ENCODE measurements around the gene KRT74.

Gene KRT74

DNA sequence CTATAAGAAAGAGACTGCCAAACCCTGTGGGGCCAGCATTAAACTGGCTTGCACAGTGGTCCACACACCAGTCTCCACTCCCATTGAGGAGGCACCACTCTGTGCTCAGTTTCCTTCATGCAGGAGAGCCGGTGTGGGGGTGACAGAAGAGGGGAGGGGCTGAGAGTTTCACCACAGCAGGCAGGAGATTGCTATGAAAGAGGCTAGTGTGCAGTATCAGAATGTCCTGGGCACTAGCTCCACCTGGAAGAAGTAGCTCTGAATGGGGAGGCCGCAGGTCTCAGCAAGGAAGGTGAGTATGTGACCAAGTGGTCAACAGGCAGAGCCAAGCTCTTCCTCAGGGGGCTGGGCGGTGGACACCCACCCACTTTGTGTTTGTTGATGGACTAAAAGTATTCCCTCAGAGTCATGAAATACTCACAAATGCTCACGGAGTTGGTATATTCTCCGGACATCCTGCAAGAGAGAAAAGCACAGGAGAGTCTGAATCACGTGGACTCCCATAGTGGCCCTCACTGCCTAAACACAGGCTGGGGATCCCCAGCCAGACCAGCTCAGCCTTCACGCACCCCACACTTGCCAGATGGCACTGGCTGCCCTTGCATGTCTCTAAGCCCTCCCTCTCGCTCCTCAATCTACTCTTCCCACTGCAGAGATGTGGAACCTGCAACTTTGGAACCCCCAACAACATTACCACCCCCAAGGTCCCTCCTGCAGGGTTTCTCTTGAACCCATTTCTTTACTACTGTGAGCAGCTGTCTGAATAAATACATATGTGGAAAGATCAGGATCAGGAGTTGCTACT lies 35.4 kb upstream of the KRT74 start:
- H3K4me3 ChIP-seq (replicated peaks; ENCODE audit: low read depth, low read length): no peak overlapping the region
- DNase-seq (ENCODE audit: extremely low read depth, low read depth): no peak
- TF ChIP-seq, protein P1, sequence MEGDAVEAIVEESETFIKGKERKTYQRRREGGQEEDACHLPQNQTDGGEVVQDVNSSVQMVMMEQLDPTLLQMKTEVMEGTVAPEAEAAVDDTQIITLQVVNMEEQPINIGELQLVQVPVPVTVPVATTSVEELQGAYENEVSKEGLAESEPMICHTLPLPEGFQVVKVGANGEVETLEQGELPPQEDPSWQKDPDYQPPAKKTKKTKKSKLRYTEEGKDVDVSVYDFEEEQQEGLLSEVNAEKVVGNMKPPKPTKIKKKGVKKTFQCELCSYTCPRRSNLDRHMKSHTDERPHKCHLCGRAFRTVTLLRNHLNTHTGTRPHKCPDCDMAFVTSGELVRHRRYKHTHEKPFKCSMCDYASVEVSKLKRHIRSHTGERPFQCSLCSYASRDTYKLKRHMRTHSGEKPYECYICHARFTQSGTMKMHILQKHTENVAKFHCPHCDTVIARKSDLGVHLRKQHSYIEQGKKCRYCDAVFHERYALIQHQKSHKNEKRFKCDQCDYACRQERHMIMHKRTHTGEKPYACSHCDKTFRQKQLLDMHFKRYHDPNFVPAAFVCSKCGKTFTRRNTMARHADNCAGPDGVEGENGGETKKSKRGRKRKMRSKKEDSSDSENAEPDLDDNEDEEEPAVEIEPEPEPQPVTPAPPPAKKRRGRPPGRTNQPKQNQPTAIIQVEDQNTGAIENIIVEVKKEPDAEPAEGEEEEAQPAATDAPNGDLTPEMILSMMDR (IDR thresholded peaks at IDR 0.05; ENCODE audit: low read depth, low read length, missing control alignments): no peak

DNA sequence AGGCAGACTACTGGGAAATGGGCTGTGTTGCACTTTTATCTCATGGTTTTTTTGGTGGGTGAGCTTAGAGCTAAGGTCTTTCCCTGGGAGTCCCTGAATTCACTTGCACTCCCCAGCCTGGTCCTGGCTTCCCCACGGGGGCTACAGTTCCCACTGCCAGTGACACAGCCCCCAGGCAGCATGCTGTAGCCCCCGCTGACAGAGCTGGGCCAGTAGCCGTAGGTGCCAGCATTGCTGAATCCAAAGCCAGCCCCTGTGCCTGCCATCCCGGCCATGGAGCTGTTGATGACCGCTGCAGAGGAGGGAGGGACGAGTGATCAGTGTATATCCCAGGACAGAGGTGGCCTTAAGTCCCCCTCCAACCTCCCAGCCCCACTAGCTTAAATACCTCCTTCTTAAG lies 34.5 kb upstream of the KRT74 start:
- DNase-seq (ENCODE audit: extremely low read depth, low read depth): no peak

DNA sequence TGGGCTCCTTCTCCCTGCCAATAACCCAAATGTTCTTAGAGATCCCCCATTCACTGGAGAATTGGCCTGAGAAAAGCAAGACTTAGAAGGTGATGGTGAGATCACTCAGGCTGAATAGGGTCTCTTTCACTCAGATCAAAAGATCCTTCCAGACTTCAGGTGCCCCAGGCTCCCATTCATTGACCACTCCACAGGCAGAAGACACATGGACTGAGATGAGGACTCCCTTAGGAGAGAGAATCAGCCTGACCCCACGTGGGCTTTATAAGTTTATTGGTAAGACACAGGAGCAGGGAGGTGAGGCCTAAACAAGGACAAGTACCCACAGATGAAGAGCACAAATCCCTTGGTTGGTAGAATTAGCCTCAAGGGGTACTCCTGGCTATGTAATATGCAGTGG lies 33.7 kb upstream of the KRT74 start:
- no peak overlapping the region for H3K4me3 ChIP-seq (replicated peaks; ENCODE audit: low read depth, low read length)
- DNase-seq (ENCODE audit: extremely low read depth, low read depth): no peak
- TF ChIP-seq, protein P1 (IDR thresholded peaks at IDR 0.05; ENCODE audit: low read depth, low read length, missing control alignments): no peak

More for the DNA sequence above, 34.5 kb upstream of the KRT74 start:
- no peak overlapping the region for H3K4me3 ChIP-seq (replicated peaks; ENCODE audit: low read depth, low read length)
- TF ChIP-seq, protein P1 (IDR thresholded peaks at IDR 0.05; ENCODE audit: low read depth, low read length, missing control alignments): no peak

DNA sequence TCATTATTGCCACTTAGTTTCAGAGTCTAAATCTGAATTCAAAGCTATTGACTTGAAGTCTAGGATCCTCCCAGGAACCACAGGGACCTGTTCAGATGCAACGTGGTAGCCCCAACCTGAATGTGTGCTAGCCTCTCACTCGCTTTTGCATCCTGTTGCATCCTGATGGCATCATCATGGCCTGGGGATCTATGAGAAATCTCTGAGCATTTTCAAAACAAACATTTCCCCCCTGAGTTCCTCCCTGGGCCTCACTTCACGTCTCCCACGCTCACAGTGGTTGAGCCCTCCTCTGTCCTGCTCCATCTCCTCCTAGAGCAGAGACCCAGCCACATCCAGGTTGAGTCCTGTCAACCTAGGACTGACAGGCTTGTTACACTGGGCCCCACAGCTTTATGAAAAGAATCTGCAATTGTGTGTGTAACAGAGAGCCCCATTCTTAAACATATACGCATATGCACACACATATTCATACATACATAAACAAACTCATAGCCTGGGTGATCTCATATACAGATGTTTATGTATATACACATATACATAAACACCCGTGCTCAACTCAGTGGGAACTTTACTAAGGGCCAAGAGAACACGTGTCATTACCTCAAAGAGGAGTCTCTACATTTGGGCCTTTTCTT lies 33.1 kb upstream of the KRT74 start:
- DNase-seq (ENCODE audit: extremely low read depth, low read depth): no peak
- no peak overlapping the region for H3K4me3 ChIP-seq (replicated peaks; ENCODE audit: low read depth, low read length)
- TF ChIP-seq, protein P1 (IDR thresholded peaks at IDR 0.05; ENCODE audit: low read depth, low read length, missing control alignments): no peak

DNA sequence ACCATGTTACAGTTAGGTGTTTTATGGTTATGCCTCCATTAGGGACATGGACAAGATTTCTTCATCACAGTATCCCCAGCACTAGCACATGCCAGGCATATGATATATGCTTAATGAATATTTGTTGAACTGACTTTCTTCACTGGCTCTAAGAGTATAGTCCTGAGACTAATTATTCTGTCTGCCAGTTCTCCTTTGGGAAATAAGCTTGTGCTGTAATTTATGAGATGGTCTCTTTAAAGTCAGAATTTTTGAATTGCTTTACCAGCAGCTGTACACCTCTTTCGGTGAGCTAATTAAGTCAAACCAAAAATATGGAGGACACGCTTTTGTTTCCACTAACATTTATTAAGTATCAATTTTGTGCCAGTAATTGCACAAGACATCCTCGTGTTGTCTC lies 32.5 kb upstream of the KRT74 start:
- TF ChIP-seq, protein P1 (IDR thresholded peaks at IDR 0.05; ENCODE audit: low read depth, low read length, missing control alignments): no peak
- no peak overlapping the region for H3K4me3 ChIP-seq (replicated peaks; ENCODE audit: low read depth, low read length)
- DNase-seq (ENCODE audit: extremely low read depth, low read depth): no peak

DNA sequence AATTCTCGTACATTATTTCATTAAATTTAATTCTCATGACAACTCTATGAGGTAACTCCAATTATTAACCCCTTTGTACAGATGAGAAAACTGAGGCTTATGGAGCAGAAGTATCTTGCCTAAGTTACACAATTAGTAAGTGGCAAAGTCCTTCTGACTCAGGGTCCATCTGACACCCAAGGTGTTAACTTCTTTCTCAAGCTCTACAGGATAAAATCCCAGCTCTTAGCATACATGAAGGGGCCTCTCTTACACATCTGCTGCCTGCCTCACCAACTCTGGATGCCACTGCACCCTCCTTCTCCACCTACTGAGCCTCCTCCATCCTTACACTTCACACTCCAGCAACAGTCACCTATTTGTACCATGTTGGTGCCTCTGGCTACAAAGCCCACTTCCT lies 31.9 kb upstream of the KRT74 start:
- no peak overlapping the region for H3K4me3 ChIP-seq (replicated peaks; ENCODE audit: low read depth, low read length)
- DNase-seq (ENCODE audit: extremely low read depth, low read depth): no peak
- TF ChIP-seq, protein P1 (IDR thresholded peaks at IDR 0.05; ENCODE audit: low read depth, low read length, missing control alignments): no peak

All from HFF-Myc (cell line).